Measurements from ENCODE around the gene TMEM232. TPM values are rescaled to one million over a fixed set of nuclear protein-coding genes. Genes with fewer than 3 reads are reported as not detected.

TMEM232 gene
- under 1 TPM in 1 of 4 donors, not detected in 3; 0.82 TPM for total RNA-seq

GRCh38 chr5:110726249-110727024 lies at the start of gene TMEM232:
TSS of gene TMEM232 (minus strand) at chr5:110726671. CDS start at chr5:110667352, 59,319 bp downstream.
- H3K4me3 ChIP-seq: peak within 1 kb of the TSS; percentile 35 to 52 (median 46)
- peak within 1 kb of the TSS in 2 of 4 donors; percentile 9 to 27 for H3K27ac ChIP-seq
- intact Hi-C loops (cut with DNase I; ENCODE audit: low total_unique reads): no loop called here
- no peaks in the 10 kb centered on the region for H3K9me3 ChIP-seq
- in situ Hi-C loops (cut with MboI; ENCODE audit: low sequenced_read_pairs in 4 of 4): loop anchor here in 1 of 4 donors (25.0 kb wide), 2 partner anchors 361 to 1436 kb away; partner anchors contain the start of gene WDR36
- DNase-seq (peak; percentile 17 to 63), ATAC-seq (peak; percentile 93 to 100)
- H3K36me3 ChIP-seq: no peaks in the 10 kb centered on the region
- no peak for TF ChIP-seq CTCF (IDR thresholded peaks at IDR 0.05 in 4 of 5, conservative IDR thresholded peaks at IDR 0.05 in 1 of 5)
- TF ChIP-seq POLR2A (IDR thresholded peaks at IDR 0.05): no peak
- H3K4me1 ChIP-seq: no peaks in the 10 kb centered on the region
- no peaks in the 10 kb centered on the region for H3K27me3 ChIP-seq

GRCh38 chr5:110770286-110770685 lies 43.8 kb upstream of the TMEM232 start:
- no peaks in the 10 kb centered on the region for H3K27me3 ChIP-seq
- no peak for DNase-seq
- no peak for TF ChIP-seq POLR2A (IDR thresholded peaks at IDR 0.05)
- no peak for TF ChIP-seq CTCF (IDR thresholded peaks at IDR 0.05 in 4 of 5, conservative IDR thresholded peaks at IDR 0.05 in 1 of 5)
- in situ Hi-C loops (cut with MboI; ENCODE audit: low sequenced_read_pairs in 4 of 4) (loop anchor here in 3 of 4 donors (25.0 kb wide), 3 partner anchors 292 to 342 kb away; partner anchors contain the start of genes TSLP (in 1 of the 3) and WDR36 (in 1 of the 3)), intact Hi-C loops (cut with DNase I; ENCODE audit: low total_unique reads) (no loop called here)
- no peak overlapping the region for H3K27ac ChIP-seq
- H3K9me3 ChIP-seq: no peaks in the 10 kb centered on the region
- no peak overlapping the region for H3K4me3 ChIP-seq
- no peaks in the 10 kb centered on the region for H3K4me1 ChIP-seq
- ATAC-seq: no peak
- no peaks in the 10 kb centered on the region for H3K36me3 ChIP-seq

GRCh38 chr5:110769000-110769681 lies 42.7 kb upstream of the TMEM232 start:
- TF ChIP-seq POLR2A (IDR thresholded peaks at IDR 0.05) (no peak), CTCF (IDR thresholded peaks at IDR 0.05 in 4 of 5, conservative IDR thresholded peaks at IDR 0.05 in 1 of 5) (no peak)
- Histone ChIP-seq H3K27me3 (no peaks in the 10 kb centered on the region), H3K9me3 (no peaks in the 10 kb centered on the region), H3K27ac (no peak overlapping the region), H3K4me3 (no peak overlapping the region), H3K4me1 (no peaks in the 10 kb centered on the region), H3K36me3 (no peaks in the 10 kb centered on the region)
- in situ Hi-C loops (cut with MboI; ENCODE audit: low sequenced_read_pairs in 4 of 4) (loop anchor here in 3 of 4 donors (25.0 kb wide), 3 partner anchors 293 to 343 kb away; partner anchors contain the start of genes TSLP (in 1 of the 3) and WDR36 (in 1 of the 3)), intact Hi-C loops (cut with DNase I; ENCODE audit: low total_unique reads) (no loop called here)
- no peak for ATAC-seq
- no peak for DNase-seq

- no peak for TF ChIP-seq CTCF (IDR thresholded peaks at IDR 0.05 in 4 of 5, conservative IDR thresholded peaks at IDR 0.05 in 1 of 5)
- no peak for TF ChIP-seq POLR2A (IDR thresholded peaks at IDR 0.05)
- intact Hi-C loops (cut with DNase I; ENCODE audit: low total_unique reads) (no loop called here), in situ Hi-C loops (cut with MboI; ENCODE audit: low sequenced_read_pairs in 4 of 4) (loop anchor here in 3 of 4 donors (25.0 kb wide), 3 partner anchors 294 to 344 kb away; partner anchors contain the start of genes TSLP (in 1 of the 3) and WDR36 (in 1 of the 3))
- Histone ChIP-seq H3K9me3 (no peaks in the 10 kb centered on the region), H3K36me3 (peaks cover 0 to 1% of the 10 kb centered on the region in 2 donors), H3K4me3 (no peak overlapping the region), H3K27ac (no peak overlapping the region), H3K4me1 (no peaks in the 10 kb centered on the region), H3K27me3 (no peaks in the 10 kb centered on the region)
- ATAC-seq: no peak
- DNase-seq: no peak
These were observed 41.8 kb upstream of the TMEM232 start for GRCh38 chr5:110768138-110768860.
